Type B pancreatic cell (in vitro differentiated cells): ENCODE measurements around the gene TBX6. TPM values are rescaled to one million over a fixed set of nuclear protein-coding genes. Genes with fewer than 3 reads are reported as not detected.

Source experiments
- DNase-seq: peaks from one replicate; pipeline ENCODE4 v3.0.0; 2021; ENCODE audit warnings: mixed read lengths; ENCODE audit not compliant: unreplicated experiment; ENCODE audit errors: extremely low spot score
- H3K27ac Mint-ChIP-seq: 2 replicates; pipeline ENCODE4 v1.8.0; 2021; ENCODE audit warnings: mild to moderate bottlenecking, mixed read lengths
- H3K27me3 Mint-ChIP-seq: 2 replicates; pipeline ENCODE4 v1.8.0; 2021; ENCODE audit warnings: mixed read lengths
- H3K36me3 Mint-ChIP-seq: 2 replicates; pipeline ENCODE4 v1.8.0; 2021; ENCODE audit warnings: mixed read lengths
- H3K4me1 Mint-ChIP-seq: one replicate; pipeline ENCODE4 v1.8.0; 2021; ENCODE audit warnings: mixed read lengths; ENCODE audit not compliant: unreplicated experiment
- H3K4me3 Mint-ChIP-seq: 2 replicates; pipeline ENCODE4 v1.8.0; 2021; ENCODE audit warnings: mild to moderate bottlenecking, mixed read lengths
- H3K9me3 Mint-ChIP-seq: 2 replicates; pipeline ENCODE4 v1.8.0; 2021; ENCODE audit warnings: mixed read lengths
- total RNA-seq: library from RNA; stranded (reverse); gene quantifications from 2 replicates; pipeline ENCODE4 v1.2.1, GENCODE V29; 2021; ENCODE audit warnings: low replicate concordance
- TF ChIP-seq, protein P1 (sequence below): fragments of 200-600 bp; sonication (generic); conservative IDR thresholded peaks from 2 replicates; pipeline ENCODE4 v1.5.0; 2021; ENCODE audit warnings: antibody characterized with exemption, mild to moderate bottlenecking

Gene TBX6
- total RNA-seq, 1 donor from 2014 or later = 1.6 TPM

DNA sequence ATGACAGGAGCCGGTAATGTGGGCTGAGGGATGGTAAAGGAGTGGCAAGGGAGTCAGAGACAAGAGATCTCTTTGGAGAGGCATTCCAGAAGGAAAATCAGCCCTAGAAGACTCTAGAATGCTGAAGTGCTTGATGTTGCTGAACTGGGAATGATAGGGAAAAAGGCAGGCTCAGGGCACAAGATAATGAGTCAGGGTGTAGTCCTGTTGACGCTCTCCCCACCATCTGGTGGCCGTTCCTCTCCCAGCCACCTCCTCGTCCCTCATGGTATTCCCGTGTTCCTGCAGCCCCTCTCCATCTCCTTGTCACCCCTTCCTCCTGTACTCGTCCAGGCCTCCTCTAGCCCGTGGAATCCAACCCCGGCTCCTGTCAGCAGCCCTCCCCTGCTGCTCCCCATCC lies 37.3 kb downstream of the TBX6 start:
- no peak overlapping the region for H3K27ac Mint-ChIP-seq

DNA sequence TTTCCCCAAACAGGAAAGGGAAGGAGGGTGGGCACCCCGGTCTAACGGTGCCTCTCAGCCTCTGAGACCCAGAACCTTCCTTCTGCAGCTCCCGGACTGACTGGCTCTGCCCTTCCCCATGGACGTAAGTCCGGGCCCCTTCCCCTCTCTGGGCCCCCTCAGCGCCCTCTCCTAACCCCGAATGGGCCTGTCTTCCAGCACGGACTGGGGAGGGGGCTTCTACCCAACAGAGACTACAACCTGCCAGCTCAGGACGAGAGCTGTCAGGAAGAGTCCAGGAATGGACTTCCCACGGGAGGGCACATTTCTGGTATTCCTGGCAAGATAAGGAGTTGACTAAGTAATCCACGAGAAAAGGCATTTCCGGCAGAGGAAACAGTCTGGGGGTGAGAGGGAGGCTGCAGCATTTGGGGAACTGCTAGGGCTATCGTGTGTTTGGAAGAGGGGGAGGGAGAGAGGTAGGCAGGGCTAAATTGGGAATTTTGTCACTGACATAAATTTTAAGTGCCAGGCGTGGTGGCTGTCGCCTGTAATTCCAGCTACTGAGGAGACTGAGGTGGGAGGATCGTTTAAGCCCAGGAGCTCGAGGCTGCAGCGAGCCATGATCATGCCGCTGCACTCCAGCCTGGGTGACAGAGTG lies 38.2 kb downstream of the TBX6 start:
- peaks cover 22% of the 10 kb centered on the region for H3K4me1 Mint-ChIP-seq
- H3K36me3 Mint-ChIP-seq = no peaks in the 10 kb centered on the region
- DNase-seq = no peak
- no peaks in the 10 kb centered on the region for H3K27me3 Mint-ChIP-seq
- H3K9me3 Mint-ChIP-seq = no peaks in the 10 kb centered on the region
- H3K27ac Mint-ChIP-seq = peak overlapping the region; percentile 75
- TF ChIP-seq, protein P1, sequence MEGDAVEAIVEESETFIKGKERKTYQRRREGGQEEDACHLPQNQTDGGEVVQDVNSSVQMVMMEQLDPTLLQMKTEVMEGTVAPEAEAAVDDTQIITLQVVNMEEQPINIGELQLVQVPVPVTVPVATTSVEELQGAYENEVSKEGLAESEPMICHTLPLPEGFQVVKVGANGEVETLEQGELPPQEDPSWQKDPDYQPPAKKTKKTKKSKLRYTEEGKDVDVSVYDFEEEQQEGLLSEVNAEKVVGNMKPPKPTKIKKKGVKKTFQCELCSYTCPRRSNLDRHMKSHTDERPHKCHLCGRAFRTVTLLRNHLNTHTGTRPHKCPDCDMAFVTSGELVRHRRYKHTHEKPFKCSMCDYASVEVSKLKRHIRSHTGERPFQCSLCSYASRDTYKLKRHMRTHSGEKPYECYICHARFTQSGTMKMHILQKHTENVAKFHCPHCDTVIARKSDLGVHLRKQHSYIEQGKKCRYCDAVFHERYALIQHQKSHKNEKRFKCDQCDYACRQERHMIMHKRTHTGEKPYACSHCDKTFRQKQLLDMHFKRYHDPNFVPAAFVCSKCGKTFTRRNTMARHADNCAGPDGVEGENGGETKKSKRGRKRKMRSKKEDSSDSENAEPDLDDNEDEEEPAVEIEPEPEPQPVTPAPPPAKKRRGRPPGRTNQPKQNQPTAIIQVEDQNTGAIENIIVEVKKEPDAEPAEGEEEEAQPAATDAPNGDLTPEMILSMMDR = no peak
- H3K4me3 Mint-ChIP-seq = peak overlapping the region; percentile 92

More for the DNA sequence above, 37.3 kb downstream of the TBX6 start:
- no peaks in the 10 kb centered on the region for H3K36me3 Mint-ChIP-seq
- peaks cover 22% of the 10 kb centered on the region for H3K4me1 Mint-ChIP-seq
- H3K4me3 Mint-ChIP-seq = peak overlapping the region; percentile 82
- TF ChIP-seq, protein P1 = no peak
- no peaks in the 10 kb centered on the region for H3K9me3 Mint-ChIP-seq
- no peak for DNase-seq
- H3K27me3 Mint-ChIP-seq = no peaks in the 10 kb centered on the region

DNA sequence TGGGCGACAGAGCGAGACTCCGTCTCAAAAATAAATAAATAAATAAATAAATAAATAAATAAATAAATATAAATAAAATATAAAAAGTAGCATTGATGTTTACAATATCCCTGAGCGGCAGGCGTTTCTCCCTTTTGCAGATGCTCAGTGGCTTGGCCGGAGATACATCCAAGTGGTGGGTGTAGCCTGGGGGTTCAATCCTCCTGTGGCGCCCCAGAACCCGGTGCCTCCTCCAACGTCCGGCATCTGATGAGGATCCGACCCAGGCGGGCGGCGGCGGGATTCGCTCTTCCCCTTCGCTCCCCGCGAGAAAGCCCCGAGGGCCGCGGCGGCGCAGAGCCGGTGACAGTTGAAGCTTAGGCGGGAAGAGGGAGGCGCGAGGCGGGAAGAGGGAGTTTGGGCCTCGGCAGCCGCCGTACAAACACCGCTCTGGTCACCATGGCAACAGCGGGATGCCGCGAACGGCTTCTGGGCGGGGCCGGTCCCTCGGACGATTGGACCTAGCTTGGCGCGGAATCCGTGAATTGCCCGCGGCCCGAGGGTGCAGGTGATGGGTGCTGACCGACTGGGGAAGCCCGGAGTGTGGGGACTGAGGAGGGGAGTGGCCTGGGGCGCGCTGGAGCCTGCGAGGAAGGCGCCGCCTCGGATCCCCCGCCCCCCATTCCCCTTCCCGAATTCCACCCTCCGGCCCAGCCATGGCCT lies 38.9 kb downstream of the TBX6 start:
- DNase-seq = peak; percentile 95
- peaks cover 22% of the 10 kb centered on the region for H3K4me1 Mint-ChIP-seq
- no peaks in the 10 kb centered on the region for H3K27me3 Mint-ChIP-seq
- H3K36me3 Mint-ChIP-seq = no peaks in the 10 kb centered on the region
- TF ChIP-seq, protein P1 = no peak
- H3K4me3 Mint-ChIP-seq = peak overlapping the region; percentile 92
- no peaks in the 10 kb centered on the region for H3K9me3 Mint-ChIP-seq
- H3K27ac Mint-ChIP-seq = peak overlapping the region; percentile 66

GRCh38 chr16:30051518-30051917 lies 40.2 kb downstream of the TBX6 start:
- Mint-ChIP-seq H3K27me3 (no peaks in the 10 kb centered on the region), H3K36me3 (no peaks in the 10 kb centered on the region), H3K27ac (peak overlapping the region; percentile 19), H3K9me3 (no peaks in the 10 kb centered on the region), H3K4me1 (peaks cover 22% of the 10 kb centered on the region), H3K4me3 (peak overlapping the region; percentile 84)
- TF ChIP-seq, protein P1 = no peak
- no peak for DNase-seq

GRCh38 chr16:30049871-30050270 lies 41.9 kb downstream of the TBX6 start:
- no peak overlapping the region for H3K27ac Mint-ChIP-seq
- H3K27me3 Mint-ChIP-seq = no peaks in the 10 kb centered on the region
- H3K36me3 Mint-ChIP-seq = no peaks in the 10 kb centered on the region
- TF ChIP-seq, protein P1 = no peak
- DNase-seq = no peak
- H3K4me3 Mint-ChIP-seq = no peak overlapping the region
- no peaks in the 10 kb centered on the region for H3K9me3 Mint-ChIP-seq
- H3K4me1 Mint-ChIP-seq = peaks cover 16% of the 10 kb centered on the region
